Adipose tissue (tissue), 3 donors: ENCODE data around the gene ANKRD33. TPM values are rescaled to one million over a fixed set of nuclear protein-coding genes. Genes with fewer than 3 reads are reported as not detected.
A peak's percentile ranks its signal among the peaks of the same experiment; 100 is the strongest.

Experiments
- H3K27ac ChIP-seq: one replicate; pipeline ENCODE4 v1.5.1; 2013; ENCODE audit warnings: low read depth, low read length
- WGBS, 3 donors: extraction: QIAGEN DNeasy Blood & Tissue Kit; methylation state at CpG; one replicate each; pipeline ENCODE4 v1.1.7; 2013; 5-methylcytosine and 5-hydroxymethylcytosine counted together
- polyA plus RNA-seq, 3 donors: library from polyadenylated mRNA; stranded (reverse); fragments of 200-250 nt; gene quantifications; one replicate each; pipeline ENCODE4 v1.2.3, GENCODE V29; 2013
- donor health status: healthy with polysubstance abuse.
- donor health status: Bipolar disorder and iron deficiency.
- donor health status: healthy.

The ANKRD33 gene
- polyA plus RNA-seq, 3 donors = 0.03 TPM; not detected in 2

- WGBS, 3 donors = 75 to 82% (median 81%) methylated on average over 6 of the region's 6 CpGs
Measured at GRCh38 chr12:51893786-51894185, 5.9 kb downstream of the ANKRD33 start.

GRCh38 chr12:51895378-51896135, 7.7 kb downstream of the ANKRD33 start:
- 79 to 87% (median 86%) methylated on average over 8 of the region's 8 CpGs for WGBS, 3 donors
- H3K27ac ChIP-seq = no peak overlapping the region

More at GRCh38 chr12:51893786-51894185, 5.9 kb downstream of the ANKRD33 start:
- no peak overlapping the region for H3K27ac ChIP-seq

DNA sequence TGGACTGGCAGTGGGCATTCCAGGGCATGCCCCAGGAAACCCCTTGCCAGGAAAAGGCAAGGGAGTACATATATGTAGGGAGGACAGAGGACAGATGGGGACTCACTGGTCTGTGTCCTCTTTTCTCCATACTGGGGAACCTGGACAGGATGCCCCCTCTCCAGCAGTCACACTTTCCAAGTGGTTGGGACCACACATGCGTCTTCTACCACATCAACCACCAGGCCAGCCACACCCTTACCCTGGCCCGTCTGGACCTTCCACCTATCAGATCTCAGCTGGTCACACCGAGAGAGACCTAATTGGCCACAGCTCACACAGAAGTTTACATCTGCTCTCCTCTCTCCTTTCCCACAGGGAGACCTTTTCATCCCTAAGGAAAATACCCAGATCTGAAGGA, 8.3 kb downstream of the ANKRD33 start:
- WGBS, 3 donors = 58 to 78% (median 75%) methylated on average over 3 of the region's 3 CpGs
- H3K27ac ChIP-seq = no peak overlapping the region

DNA sequence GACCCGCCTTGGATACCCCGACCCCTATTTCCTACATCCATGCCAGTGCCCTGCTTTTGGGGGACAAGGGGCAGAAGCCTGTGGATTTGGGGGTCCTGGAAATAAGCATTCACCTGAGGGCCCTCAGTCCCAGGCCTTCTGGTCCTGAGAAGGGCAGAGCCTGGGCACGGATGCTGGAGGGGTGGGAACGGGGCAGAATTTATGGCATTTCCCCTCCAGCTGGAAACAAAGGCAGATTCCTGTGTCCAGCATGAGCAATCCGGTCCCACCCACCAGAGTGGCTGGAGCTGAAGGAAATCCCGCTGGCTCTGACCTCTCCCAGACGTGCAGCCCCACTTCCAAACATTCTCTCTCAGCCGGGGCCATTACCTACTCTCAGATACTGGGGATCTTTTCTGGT, 9.3 kb downstream of the ANKRD33 start:
- 66 to 82% (median 67%) methylated on average over 8 of the region's 8 CpGs for WGBS, 3 donors
- H3K27ac ChIP-seq = no peak overlapping the region

GRCh38 chr12:51898506-51898905, 10.6 kb downstream of the ANKRD33 start:
- no peak overlapping the region for H3K27ac ChIP-seq
- WGBS, 3 donors = 76 to 88% (median 76%) methylated on average over 2 of the region's 2 CpGs

DNA sequence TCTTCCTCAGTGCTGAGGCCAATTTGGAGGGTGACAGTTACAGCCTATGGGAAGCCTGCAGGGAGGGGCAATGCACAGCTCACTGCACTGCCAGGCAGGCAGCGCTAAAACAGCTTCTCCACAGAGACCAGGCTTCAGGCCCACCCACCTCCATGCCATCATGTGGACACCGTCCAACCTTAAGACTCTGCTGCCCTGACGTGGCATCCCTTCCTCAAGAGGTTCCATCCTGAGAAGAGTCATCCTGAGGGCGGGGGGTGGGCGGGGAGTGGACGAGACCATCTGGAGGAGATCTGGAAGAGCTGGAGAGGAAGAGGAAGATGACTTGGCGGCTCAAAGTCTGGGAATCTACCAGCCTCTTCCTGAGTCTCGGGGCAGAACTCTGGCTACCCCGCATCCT, 11.0 kb downstream of the ANKRD33 start:
- no peak overlapping the region for H3K27ac ChIP-seq
- 65 to 78% (median 76%) methylated on average over 9 of the region's 9 CpGs for WGBS, 3 donors

DNA sequence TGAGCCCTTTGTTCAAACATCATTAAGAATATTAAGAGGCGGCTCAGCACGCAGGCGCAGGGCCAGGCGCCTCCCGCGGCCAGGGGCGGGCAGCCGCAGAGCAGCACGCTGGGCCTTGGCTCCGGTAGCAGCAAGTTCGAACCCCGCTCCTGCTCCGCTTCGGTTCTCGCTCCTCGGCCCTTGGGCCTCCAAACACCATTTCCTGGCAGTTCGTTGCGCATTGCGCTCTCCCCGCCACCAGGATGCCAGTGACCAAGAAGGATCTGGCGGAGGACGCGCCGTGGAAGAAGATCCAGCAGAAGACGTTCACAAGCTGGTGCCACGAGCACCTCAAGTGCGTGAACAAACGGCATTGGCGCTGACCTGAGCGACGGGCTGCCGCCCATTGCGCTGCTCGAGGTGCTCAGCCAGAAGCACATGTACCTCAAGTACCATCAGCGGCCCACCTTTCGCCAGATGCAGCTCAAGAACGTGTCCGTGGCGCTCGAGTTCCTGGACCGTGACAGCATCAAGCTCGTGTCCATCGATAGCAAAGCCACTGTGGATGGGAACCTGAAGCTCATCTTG, 12.5 kb downstream of the ANKRD33 start:
- 94 to 96% (median 96%) methylated on average over 43 of the region's 43 CpGs for WGBS, 3 donors
- no peak overlapping the region for H3K27ac ChIP-seq

DNA sequence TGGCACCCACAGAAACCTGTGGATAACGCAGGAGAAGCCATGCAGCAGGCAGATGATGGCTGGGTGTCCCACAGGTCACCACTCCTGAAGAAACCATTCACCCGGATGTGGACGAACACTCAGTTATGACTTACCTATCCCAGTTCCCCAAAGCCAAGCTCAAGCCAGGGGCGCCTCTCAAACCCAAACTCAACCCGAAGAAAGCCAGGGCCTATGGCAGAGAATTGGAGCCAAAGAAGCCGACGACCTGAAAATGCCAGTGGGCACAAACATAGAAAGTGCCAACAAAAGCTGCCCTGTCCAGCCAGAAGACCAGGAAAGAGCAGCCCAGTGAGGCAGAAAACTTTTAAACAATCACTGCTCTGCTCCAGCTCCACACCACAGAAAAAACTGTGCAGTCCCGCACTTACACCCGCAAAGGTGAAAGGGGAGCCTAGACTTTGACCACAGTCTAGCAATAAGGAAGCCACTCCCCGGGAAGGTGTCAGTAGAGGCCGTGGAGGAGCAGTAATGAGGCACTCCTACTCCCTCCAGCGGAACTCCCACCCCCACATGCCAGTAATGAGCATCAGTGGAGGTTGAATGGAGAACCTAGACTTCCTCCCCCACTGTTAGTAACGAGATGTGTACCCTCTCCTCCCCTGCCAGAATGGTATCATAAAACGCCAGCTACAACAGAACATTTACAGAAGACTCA, 13.4 kb downstream of the ANKRD33 start:
- 74 to 79% (median 78%) methylated on average over 14 of the region's 14 CpGs for WGBS, 3 donors

GRCh38 chr12:51901881-51902280, 14.0 kb downstream of the ANKRD33 start:
- 93 to 96% (median 95%) methylated on average over 11 of the region's 11 CpGs for WGBS, 3 donors
- H3K27ac ChIP-seq = no peak overlapping the region

More for the DNA sequence above, 13.4 kb downstream of the ANKRD33 start:
- no peak overlapping the region for H3K27ac ChIP-seq

DNA sequence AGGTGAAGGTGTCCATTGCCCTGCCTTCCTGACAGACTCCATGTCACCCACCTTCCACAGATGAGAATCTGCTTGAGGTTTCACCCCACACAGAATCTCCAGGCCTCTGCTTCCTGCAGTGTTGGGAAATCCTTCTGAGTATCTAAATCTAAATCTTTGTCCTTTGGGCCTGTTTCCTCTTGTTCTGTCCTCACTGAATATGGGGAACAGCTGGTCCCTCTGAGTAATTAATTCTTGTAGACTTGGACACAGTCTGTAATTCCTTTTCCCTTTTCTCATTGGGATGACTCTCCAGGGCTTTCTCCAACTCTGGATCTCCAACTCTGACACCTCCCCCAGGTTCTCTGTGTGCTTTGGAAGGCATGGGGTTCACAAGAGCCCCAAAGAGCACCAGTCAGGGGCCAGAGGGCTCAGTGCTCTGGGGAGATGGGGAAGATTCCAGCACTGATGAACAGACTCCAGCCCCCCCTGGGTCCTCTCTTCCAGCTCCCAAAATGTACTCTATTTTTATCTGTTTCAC, 17.1 kb downstream of the ANKRD33 start:
- H3K27ac ChIP-seq = peak overlapping the region; percentile 95

DNA sequence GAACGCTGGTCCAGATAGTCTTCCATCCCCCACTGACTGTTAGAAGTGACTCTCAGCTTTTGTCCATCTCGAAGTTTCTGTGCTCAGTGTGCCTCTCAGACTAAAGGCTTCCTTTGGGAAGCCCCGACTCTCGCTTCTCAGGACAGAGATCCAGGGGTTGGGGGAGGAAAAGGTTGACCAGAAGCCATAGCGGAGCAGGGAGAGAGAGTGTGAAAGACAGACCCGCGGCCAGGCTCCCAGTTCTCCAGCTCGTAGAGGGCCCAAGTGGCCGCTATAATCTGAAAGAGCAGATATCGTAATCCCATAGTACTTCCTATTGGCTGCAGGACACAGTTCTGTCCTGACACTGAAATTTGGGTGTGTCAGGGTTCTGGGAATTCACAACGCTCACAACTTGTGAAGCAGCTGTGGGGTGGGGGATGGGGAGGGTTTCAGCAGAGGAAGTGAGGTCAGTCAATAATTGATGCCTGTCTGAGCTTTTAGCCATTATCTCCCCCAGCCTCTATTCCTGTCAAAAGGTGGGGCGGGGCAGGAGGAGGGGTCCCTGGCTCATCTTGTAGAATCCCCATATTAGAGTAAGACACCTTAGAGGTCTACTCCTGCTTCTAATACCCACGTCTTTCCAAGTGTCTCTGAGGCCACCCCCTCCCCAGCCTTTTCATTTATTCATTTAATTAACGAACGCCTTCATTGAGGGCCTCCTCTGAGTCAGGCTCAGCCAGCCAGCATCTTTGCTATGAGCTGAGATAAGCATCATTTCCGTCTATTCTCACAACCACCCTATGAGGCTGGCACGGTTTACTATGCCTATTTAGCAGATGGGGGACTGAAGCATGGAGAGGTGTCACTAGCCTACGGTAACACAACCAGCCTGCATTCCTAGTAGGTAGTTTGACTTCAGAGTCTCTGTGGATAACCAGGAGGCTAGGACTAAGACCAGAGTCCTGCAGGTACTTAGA, 17.8 kb downstream of the ANKRD33 start:
- WGBS, 3 donors = 33 to 58% (median 39%) methylated on average over 18 of the region's 18 CpGs
- H3K27ac ChIP-seq = peak overlapping the region; percentile 95

GRCh38 chr12:51906430-51907082, 18.7 kb downstream of the ANKRD33 start:
- WGBS, 3 donors = 19 to 26% (median 25%) methylated on average over 20 to 23 of the region's 23 CpGs
- H3K27ac ChIP-seq = peak overlapping the region; percentile 70

- WGBS, 3 donors = 5 to 8% (median 7%) methylated on average over 53 to 74 of the region's 74 CpGs
Measured at GRCh38 chr12:51907083-51907855, 19.4 kb downstream of the ANKRD33 start, which contains the start of gene ACVRL1. Gene ACVRL1 (plus strand): TSS chr12:51907504. CDS start chr12:51912475, 4,971 bp downstream.

DNA sequence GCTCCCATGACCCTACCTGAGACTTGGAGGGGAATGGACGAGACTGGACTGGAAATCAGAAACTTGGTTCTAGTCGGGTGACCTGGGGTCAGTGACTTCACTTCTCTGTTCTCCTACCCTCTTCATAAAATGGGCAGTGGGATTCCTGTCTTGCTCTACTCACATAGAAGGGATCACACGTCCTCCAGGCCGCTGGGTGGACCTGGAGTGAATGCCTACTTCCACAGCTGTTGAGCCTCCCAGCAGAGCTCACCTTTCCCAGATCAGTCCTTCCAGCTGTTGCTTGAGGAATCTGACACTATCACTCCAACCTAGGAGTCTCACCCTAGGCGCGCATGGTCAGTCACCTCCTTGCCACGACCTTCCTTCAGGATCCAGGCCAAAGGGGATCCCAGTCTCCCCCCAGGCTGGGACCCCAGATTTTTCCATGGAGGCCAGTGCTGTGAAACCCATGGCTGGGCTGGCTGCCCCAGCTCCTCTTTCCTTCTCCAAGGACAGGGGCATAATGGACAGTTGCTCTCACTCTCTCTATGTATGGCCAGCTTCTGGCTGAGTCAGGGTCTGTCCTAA, 20.0 kb downstream of the ANKRD33 start:
- WGBS, 3 donors = 49 to 72% (median 60%) methylated on average over 7 of the region's 7 CpGs
- H3K27ac ChIP-seq = peak overlapping the region; percentile 70

More at GRCh38 chr12:51907083-51907855, 19.4 kb downstream of the ANKRD33 start, which contains the start of gene ACVRL1:
- H3K27ac ChIP-seq = peak within 1 kb of the TSS; percentile 70

DNA sequence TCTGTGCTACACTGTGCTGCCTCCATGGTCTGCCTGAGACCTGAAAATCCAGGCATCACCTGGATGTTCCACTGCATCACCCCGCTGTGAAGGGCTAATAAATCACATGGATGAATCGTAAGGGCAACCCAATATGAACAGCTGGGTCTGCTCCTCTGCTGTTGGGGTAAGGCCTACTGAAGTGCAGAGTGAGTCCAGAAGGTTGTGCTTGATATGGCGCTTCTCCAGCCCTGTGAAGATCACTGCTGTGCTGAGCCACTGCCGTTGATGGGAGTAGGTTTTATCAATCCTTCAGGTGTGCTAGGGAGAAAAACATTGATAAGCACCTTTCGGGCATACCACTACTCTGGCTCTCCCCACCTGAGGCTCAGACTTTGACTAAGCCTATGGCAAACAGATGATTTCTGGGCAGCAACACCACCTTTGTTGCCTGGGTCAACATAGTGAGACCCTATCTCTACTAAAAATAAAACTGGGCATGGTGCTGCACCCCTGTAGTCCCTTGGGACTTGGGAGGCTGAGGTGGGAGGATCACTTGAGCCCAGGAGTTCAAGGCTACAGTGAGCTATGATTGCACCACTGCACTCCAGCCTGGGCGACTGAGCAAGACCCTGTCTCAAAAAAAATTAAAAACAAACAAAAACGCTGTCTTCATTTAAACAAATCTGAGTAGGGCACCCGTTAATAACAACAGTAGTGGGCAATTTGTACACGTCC, 21.1 kb downstream of the ANKRD33 start:
- WGBS, 3 donors = 70 to 74% (median 71%) methylated on average over 9 of the region's 9 CpGs
- H3K27ac ChIP-seq = no peak overlapping the region

DNA sequence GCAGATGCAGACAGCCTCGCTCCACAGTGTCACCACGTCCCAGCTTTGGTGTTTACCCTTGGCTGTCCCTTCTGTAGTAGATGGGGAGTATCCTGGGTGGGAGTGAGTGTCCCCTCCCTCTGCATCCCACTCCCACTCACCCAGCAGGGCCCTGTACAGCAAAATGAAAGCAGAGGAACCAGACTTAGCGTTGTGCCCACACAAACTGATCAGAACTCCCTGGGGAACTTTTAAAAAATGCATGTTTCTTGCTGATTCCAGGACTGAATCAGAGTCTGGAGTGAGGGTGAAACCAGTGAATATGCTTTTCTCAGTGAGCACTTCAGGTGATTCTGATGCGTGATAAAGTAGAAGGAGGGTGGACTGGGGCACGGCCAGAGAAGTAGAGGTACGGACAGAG, 22.3 kb downstream of the ANKRD33 start:
- WGBS, 3 donors = 64 to 77% (median 65%) methylated on average over 6 of the region's 6 CpGs

More for the DNA sequence above, 22.3 kb downstream of the ANKRD33 start:
- no peak overlapping the region for H3K27ac ChIP-seq
